GM23338 (cell line): ENCODE results near the gene DNAJC27. TPM values are rescaled to one million over a fixed set of nuclear protein-coding genes. Genes with fewer than 3 reads are reported as not detected.

Experiments
- ATAC-seq: fragments of 200-7000 bp; cut with Tn5 transposase; 3 replicates; pipeline ENCODE4 v1.9.1; 2020
- DNase-seq: peaks from one replicate; pipeline ENCODE4 v3.0.0-alpha.2; 2015; ENCODE audit warnings: low spot score
- H2AFZ ChIP-seq: fragments of 200-600 bp; sonication (generic); 2 replicates; pipeline ENCODE4 v1.8.0; 2016; ENCODE audit warnings: antibody characterized with exemption, mild to moderate bottlenecking, moderate library complexity
- H3F3A ChIP-seq: fragments of 200-600 bp; sonication (generic); replicated peaks from 2 replicates; pipeline ENCODE4 v1.8.0; 2017; ENCODE audit warnings: antibody characterized with exemption, mixed run types, low read depth
- H3K27ac ChIP-seq: fragments of 200-600 bp; sonication (generic); 2 replicates; pipeline ENCODE4 v1.6.1; 2016; ENCODE audit warnings: low read depth
- H3K27me3 ChIP-seq: fragments of 200-600 bp; sonication (generic); 2 replicates; pipeline ENCODE4 v1.8.0; 2016; ENCODE audit warnings: mild to moderate bottlenecking, mixed run types, moderate library complexity; ENCODE audit not compliant: insufficient read depth
- H3K36me3 ChIP-seq: fragments of 200-600 bp; sonication (generic); 2 replicates; pipeline ENCODE4 v1.8.0; 2016; ENCODE audit warnings: mild to moderate bottlenecking; ENCODE audit not compliant: insufficient read depth
- H3K4me1 ChIP-seq: fragments of 200-600 bp; sonication (generic); 2 replicates; pipeline ENCODE4 v1.8.0; 2016; ENCODE audit warnings: mild to moderate bottlenecking, moderate library complexity; ENCODE audit not compliant: insufficient read depth
- H3K4me2 ChIP-seq: fragments of 200-600 bp; sonication (generic); 2 replicates; pipeline ENCODE4 v1.7.1; 2017; ENCODE audit warnings: mixed run types
- H3K4me3 ChIP-seq: fragments of 200-600 bp; sonication (generic); 2 replicates; pipeline ENCODE4 v1.6.1; 2016; ENCODE audit warnings: mixed run types
- H3K79me2 ChIP-seq: fragments of 200-600 bp; sonication (generic); replicated peaks from 2 replicates; pipeline ENCODE4 v1.8.0; 2017; ENCODE audit warnings: mild to moderate bottlenecking; ENCODE audit not compliant: insufficient read depth
- H3K9me2 ChIP-seq: fragments of 200-600 bp; sonication (generic); 2 replicates; pipeline ENCODE4 v1.8.0; 2017; ENCODE audit not compliant: insufficient read depth
- H4K20me1 ChIP-seq: fragments of 200-600 bp; sonication (generic); replicated peaks from 2 replicates; pipeline ENCODE4 v1.8.0; 2017; ENCODE audit warnings: mild to moderate bottlenecking; ENCODE audit not compliant: insufficient read depth
- H3K27ac Mint-ChIP-seq: 2 replicates; pipeline ENCODE4 v1.8.0; 2020; ENCODE audit warnings: inconsistent platforms, mild to moderate bottlenecking, moderate library complexity, mixed read lengths
- H3K27me3 Mint-ChIP-seq: 3 replicates; pipeline ENCODE4 v1.8.0; 2022; ENCODE audit warnings: low read depth, mild to moderate bottlenecking, moderate library complexity, mixed read lengths, inconsistent platforms; ENCODE audit not compliant: insufficient read depth, poor library complexity
- H3K36me3 Mint-ChIP-seq: 3 replicates; pipeline ENCODE4 v1.8.0; 2021; ENCODE audit warnings: low read depth, mild to moderate bottlenecking, inconsistent platforms, moderate library complexity, mixed read lengths
- H3K4me1 Mint-ChIP-seq: 3 replicates; pipeline ENCODE4 v1.8.0; 2020; ENCODE audit warnings: mild to moderate bottlenecking, inconsistent platforms, mixed read lengths
- H3K4me3 Mint-ChIP-seq: 3 replicates; pipeline ENCODE4 v1.8.0; 2021; ENCODE audit warnings: moderate library complexity, mild to moderate bottlenecking, inconsistent platforms, mixed read lengths
- H3K9me3 Mint-ChIP-seq: 3 replicates; pipeline ENCODE4 v1.8.0; 2020; ENCODE audit warnings: moderate library complexity, mild to moderate bottlenecking, inconsistent platforms, mixed read lengths
- CREB1 ChIP-seq: fragments of 250-450 bp; sonication (Bioruptor Pico); IDR thresholded peaks from 2 replicates; pipeline ENCODE4 v1.5.0; 2020; ENCODE audit warnings: low read depth, mild to moderate bottlenecking, moderate library complexity
- CTCF ChIP-seq, 2 experiments: fragments of 200-600 bp in 1 of 2; sonication (generic) in 1 of 2; conservative IDR thresholded peaks; 2 replicates each; pipeline versions ENCODE4 v1.5.1 to v1.6.1; 2016 to 2017; ENCODE audit warnings: antibody characterized with exemption in 2 of 2, low read depth in 2 of 2, mild to moderate bottlenecking in 2 of 2, moderate library complexity in 1 of 2
- ETS1 ChIP-seq: IDR thresholded peaks from 2 replicates; pipeline ENCODE4 v1.6.1; 2016; ENCODE audit warnings: antibody characterized with exemption
- EZH2phosphoT487 ChIP-seq: fragments of 200-600 bp; sonication (generic); IDR thresholded peaks from one replicate; pipeline ENCODE4 v1.8.1; 2018; ENCODE audit warnings: antibody characterized with exemption; ENCODE audit not compliant: unreplicated experiment
- JUNB ChIP-seq: IDR thresholded peaks from one replicate; pipeline ENCODE4 v1.6.1; 2016; ENCODE audit warnings: antibody characterized with exemption; ENCODE audit not compliant: unreplicated experiment
- NANOG ChIP-seq: IDR thresholded peaks from 2 replicates; pipeline ENCODE4 v1.6.1; 2016; ENCODE audit warnings: antibody characterized with exemption, borderline replicate concordance
- POLR2AphosphoS5 ChIP-seq: IDR thresholded peaks from 2 replicates; pipeline ENCODE4 v1.6.1; 2016; ENCODE audit warnings: antibody characterized with exemption, low read depth
- REST ChIP-seq: IDR thresholded peaks from one replicate; pipeline ENCODE4 v1.6.1; 2018; ENCODE audit warnings: antibody characterized with exemption; ENCODE audit not compliant: unreplicated experiment
- STAT1 ChIP-seq: IDR thresholded peaks from one replicate; pipeline ENCODE4 v1.6.1; 2016; ENCODE audit warnings: antibody characterized with exemption; ENCODE audit not compliant: unreplicated experiment
- ZNF114 ChIP-seq: fragments of 250-450 bp; sonication (Bioruptor Pico); IDR thresholded peaks from 2 replicates; pipeline ENCODE4 v1.5.0; 2020; ENCODE audit warnings: mild to moderate bottlenecking, moderate library complexity
- ZNF331 ChIP-seq: fragments of 250-450 bp; sonication (Bioruptor Pico); IDR thresholded peaks from 2 replicates; pipeline ENCODE4 v1.5.0; 2020; ENCODE audit warnings: low read depth, mild to moderate bottlenecking, moderate library complexity
- polyA plus RNA-seq: library from polyadenylated mRNA; unstranded; fragments of >200 nt; fragmentation: Nextera tagmentation; extraction: Ambion mirVana; gene quantifications from 2 replicates; pipeline ENCODE4 v1.2.1, GENCODE V29; 2016
- total RNA-seq: library from RNA; depleted of rRNA; stranded (reverse); fragments of >200 nt; shearing (Covaris generic); gene quantifications from 2 replicates; pipeline ENCODE4 v1.2.3, GENCODE V29; 2014

Gene DNAJC27
- total and polyA plus RNA-seq, 2 experiments from 2014 or later, result 2.4 to 2.6 TPM

GRCh38 chr2:24918326-24919036 lies 53.3 kb downstream of the DNAJC27 start:
- H3K4me1 ChIP-seq, result peaks cover 6% of the 10 kb centered on the region
- Mint-ChIP-seq H3K4me1 (peaks cover 29% of the 10 kb centered on the region), H3K27me3 (peaks cover 11% of the 10 kb centered on the region), H3K27ac (no peak overlapping the region), H3K9me3 (0 out of 3 replicates have a peak, but pooled peaks cover 3% of the 10 kb centered on the region), H3K36me3 (peaks cover 8% of the 10 kb centered on the region; the same call in 1 of the 3 replicates), H3K4me3 (peak overlapping the region; percentile 77)
- H3K9me2 ChIP-seq, result no peaks in the 10 kb centered on the region
- peaks cover 4% of the 10 kb centered on the region; the same call in 1 of the 2 replicates for H3F3A ChIP-seq
- DNase-seq, result no peak
- no peak for TF ChIP-seq EZH2phosphoT487
- no peaks in the 10 kb centered on the region for H3K36me3 ChIP-seq
- H2AFZ ChIP-seq, result peak overlapping the region; percentile 90; the same call in 1 of the 2 replicates
- peak overlapping the region; percentile 71 for H3K4me3 ChIP-seq
- H4K20me1 ChIP-seq, result peaks cover 11% of the 10 kb centered on the region; the same call in 1 of the 2 replicates
- no peak for ATAC-seq
- no peak overlapping the region for H3K27ac ChIP-seq
- peaks cover 12% of the 10 kb centered on the region for H3K79me2 ChIP-seq
- no peaks in the 10 kb centered on the region for H3K27me3 ChIP-seq
- H3K4me2 ChIP-seq, result peak overlapping the region; percentile 89

GRCh38 chr2:24917731-24918325 lies 53.9 kb downstream of the DNAJC27 start:
- H3K4me3 Mint-ChIP-seq, result peak overlapping the region; percentile 77; the same call in 2 of the 3 replicates
- peaks cover 12% of the 10 kb centered on the region for H3K36me3 Mint-ChIP-seq
- peaks cover 8% of the 10 kb centered on the region for H3K4me1 ChIP-seq
- TF ChIP-seq POLR2AphosphoS5 (no peak), CREB1 (CRISPR knock-in tag) (no peak), NANOG (no peak), ZNF331 (CRISPR knock-in tag) (no peak), STAT1 (no peak), JUNB (no peak), ETS1 (no peak), EZH2phosphoT487 (no peak), REST (no peak), CTCF (conservative IDR thresholded peaks at IDR 0.05; ENCODE audit: low read depth in 2 of 2) (no peak), ZNF114 (CRISPR knock-in tag) (no peak)

More at GRCh38 chr2:24917731-24918325, 53.9 kb downstream of the DNAJC27 start:
- H3K79me2 ChIP-seq, result peaks cover 17% of the 10 kb centered on the region
- peaks cover 4% of the 10 kb centered on the region; the same call in 1 of the 2 replicates for H3F3A ChIP-seq
- H2AFZ ChIP-seq, result no peak overlapping the region
- H3K27ac ChIP-seq, result no peak overlapping the region
- H3K27me3 ChIP-seq, result no peaks in the 10 kb centered on the region
- peaks cover 11% of the 10 kb centered on the region; the same call in 1 of the 2 replicates for H4K20me1 ChIP-seq
- no peaks in the 10 kb centered on the region for H3K36me3 ChIP-seq
- Mint-ChIP-seq H3K4me1 (peaks cover 29% of the 10 kb centered on the region), H3K27me3 (peaks cover 11% of the 10 kb centered on the region), H3K27ac (no peak overlapping the region), H3K9me3 (0 out of 3 replicates have a peak, but pooled peaks cover 3% of the 10 kb centered on the region)
- no peak for ATAC-seq
- no peak overlapping the region for H3K4me3 ChIP-seq
- H3K9me2 ChIP-seq, result no peaks in the 10 kb centered on the region
- no peak overlapping the region for H3K4me2 ChIP-seq
- no peak for DNase-seq
